Vagina (tissue), 2 donors: ENCODE data around the gene AHI1. TPM values are rescaled to one million over a fixed set of nuclear protein-coding genes. Genes with fewer than 3 reads are reported as not detected.

ENCODE experiments used
- DNase-seq, 2 donors: peaks; one replicate each; pipeline ENCODE4 v3.0.0-alpha.2; 2017; ENCODE audit errors: extremely low spot score in 2 of 2
- H3K27ac ChIP-seq: fragments of 200-600 bp; sonication (generic); one replicate; pipeline ENCODE4 v1.5.1; 2019
- H3K27me3 ChIP-seq: fragments of 200-600 bp; sonication (generic); one replicate; pipeline ENCODE4 v1.5.1; 2019
- H3K36me3 ChIP-seq, 2 donors: fragments of 200-600 bp; sonication (generic); one replicate each; pipeline ENCODE4 v1.5.1; 2017 to 2019
- H3K4me1 ChIP-seq: fragments of 200-600 bp; sonication (generic); one replicate; pipeline ENCODE4 v1.5.1; 2019
- H3K4me3 ChIP-seq, 2 donors: fragments of 200-600 bp; sonication (generic); 1 replicate in 1 of 2; 2 replicates in 1 of 2; pipeline ENCODE4 v1.5.1; 2016 to 2019
- H3K9me3 ChIP-seq: fragments of 200-600 bp; sonication (generic); one replicate; pipeline ENCODE4 v1.5.1; 2019
- CTCF ChIP-seq, 3 experiments: fragments of 450-650 bp in 2 of 3; fragments of 200-600 bp in 1 of 3; sonication (generic) in 1 of 3; IDR thresholded peaks; one replicate each; pipeline ENCODE4 v1.5.1; 2017 to 2019; ENCODE audit warnings: antibody characterized with exemption in 3 of 3, mild to moderate bottlenecking in 2 of 3, moderate library complexity in 2 of 3
- POLR2A ChIP-seq, 2 donors: fragments of 450-650 bp; IDR thresholded peaks; one replicate each; pipeline ENCODE4 v1.6.1; 2017; ENCODE audit warnings: antibody characterized with exemption in 2 of 2, mild to moderate bottlenecking in 2 of 2, moderate library complexity in 2 of 2
- POLR2AphosphoS5 ChIP-seq, 2 donors: sonication (generic); formaldehyde crosslinking; IDR thresholded peaks; one replicate each; pipeline ENCODE4 v1.9.0; 2017; ENCODE audit warnings: antibody characterized with exemption in 2 of 2, mild to moderate bottlenecking in 2 of 2, low read depth in 1 of 2; ENCODE audit not compliant: insufficient read depth in 1 of 2
- intact Hi-C: fragments of 100-400 bp; cut with DNase I; formaldehyde crosslinking; loops from one replicate; pipeline ENCODE4 v1.15.1; 2023
- total RNA-seq: library from RNA; depleted of rRNA; stranded (reverse); fragments of >200 nt; gene quantifications from one replicate; pipeline ENCODE4 v1.2.3, GENCODE V29; 2016

AHI1 gene
- total RNA-seq, 1 donor from 2014 or later: 28.7 TPM

- H3K4me3 ChIP-seq: no peak overlapping the region
- H3K27ac ChIP-seq: no peak overlapping the region
- H3K27me3 ChIP-seq: no peaks in the 10 kb centered on the region
- no peaks in the 10 kb centered on the region for H3K36me3 ChIP-seq
- H3K4me1 ChIP-seq: no peaks in the 10 kb centered on the region
- H3K9me3 ChIP-seq: no peaks in the 10 kb centered on the region
- DNase-seq: no peak
- intact Hi-C loops: loop anchor here (5.0 kb wide), 1 partner anchor 689 kb away; no protein-coding TSS in a partner anchor
- TF ChIP-seq POLR2A (IDR thresholded peaks at IDR 0.05) (no peak), POLR2AphosphoS5 (IDR thresholded peaks at IDR 0.05; ENCODE audit: insufficient read depth in 1 of 2, low read depth in 1 of 2) (peak in 1 of 2 donors; percentile 28)
Measured at GRCh38 chr6:135537741-135538301, 40.3 kb upstream of the AHI1 start.

- no peak overlapping the region for H3K4me3 ChIP-seq
- no peaks in the 10 kb centered on the region for H3K4me1 ChIP-seq
- intact Hi-C loops: loop anchor here (5.0 kb wide), 1 partner anchor 691 kb away; no protein-coding TSS in a partner anchor
- no peaks in the 10 kb centered on the region for H3K9me3 ChIP-seq
- TF ChIP-seq POLR2A (IDR thresholded peaks at IDR 0.05): no peak
- TF ChIP-seq CTCF (IDR thresholded peaks at IDR 0.05): peak in 2 of 3 experiments; percentile 40 to 65
- no peaks in the 10 kb centered on the region for H3K36me3 ChIP-seq
- DNase-seq: no peak
- H3K27ac ChIP-seq: no peak overlapping the region
- no peaks in the 10 kb centered on the region for H3K27me3 ChIP-seq
Measured at GRCh38 chr6:135535989-135536414, 38.5 kb upstream of the AHI1 start.

DNA sequence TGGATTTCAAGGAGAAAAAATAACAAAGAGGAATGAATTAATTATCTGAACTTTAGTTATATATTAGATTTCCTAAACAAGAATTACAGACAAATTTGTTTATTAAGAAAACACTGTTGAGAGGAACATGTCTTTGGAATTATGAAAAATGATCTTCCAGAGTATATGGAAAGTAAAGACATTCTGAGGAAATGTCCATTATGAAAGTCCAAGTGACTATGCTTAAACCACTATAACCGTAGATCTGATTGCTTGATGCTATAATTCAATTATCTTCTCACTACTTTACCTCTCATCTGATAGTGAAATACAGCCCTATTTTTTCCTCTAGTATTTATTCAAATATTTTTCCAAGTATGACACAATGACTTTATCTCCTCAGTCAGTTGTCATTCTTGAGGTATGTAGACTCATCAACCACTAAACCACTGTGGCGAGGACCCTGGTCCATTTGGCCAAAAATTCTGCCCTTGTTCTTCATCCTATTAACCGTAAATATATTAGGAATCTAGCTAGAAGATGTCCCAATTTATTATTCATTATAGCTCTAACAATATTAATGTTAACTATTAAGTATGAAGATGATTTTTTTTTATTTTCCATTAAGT is 37.3 kb upstream of the AHI1 start:
- intact Hi-C loops: loop anchor here (5.0 kb wide), 1 partner anchor 692 kb away; no protein-coding TSS in a partner anchor
- Histone ChIP-seq H3K4me1 (no peaks in the 10 kb centered on the region), H3K4me3 (no peak overlapping the region), H3K27ac (no peak overlapping the region), H3K36me3 (no peaks in the 10 kb centered on the region), H3K27me3 (no peaks in the 10 kb centered on the region), H3K9me3 (no peaks in the 10 kb centered on the region)
- no peak for DNase-seq
- TF ChIP-seq POLR2A (IDR thresholded peaks at IDR 0.05) (no peak), POLR2AphosphoS5 (IDR thresholded peaks at IDR 0.05; ENCODE audit: insufficient read depth in 1 of 2, low read depth in 1 of 2) (no peak), CTCF (IDR thresholded peaks at IDR 0.05) (no peak)

DNA sequence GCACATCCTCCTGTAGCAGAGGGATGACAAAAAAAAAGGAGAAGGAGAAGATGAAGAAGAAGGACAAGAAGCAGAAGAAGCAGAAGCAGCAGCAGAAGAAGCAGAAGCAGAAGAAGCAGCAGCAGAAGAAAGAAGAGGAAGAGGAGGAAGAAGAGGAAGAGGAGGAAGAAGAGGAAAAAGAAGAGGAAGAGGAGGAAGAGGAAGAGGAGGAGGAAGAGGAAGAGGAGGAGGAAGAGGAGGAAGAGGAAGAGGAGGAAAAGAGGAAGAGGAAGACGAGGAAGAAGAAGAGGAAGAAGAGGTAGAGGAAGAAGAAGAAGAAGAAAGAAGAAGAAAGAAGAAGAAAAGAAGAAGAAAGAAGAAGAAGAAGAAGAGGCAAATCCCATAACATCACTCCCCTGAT is 35.0 kb upstream of the AHI1 start:
- DNase-seq: no peak
- no peak for TF ChIP-seq POLR2AphosphoS5 (IDR thresholded peaks at IDR 0.05; ENCODE audit: insufficient read depth in 1 of 2, low read depth in 1 of 2)
- no peak for TF ChIP-seq POLR2A (IDR thresholded peaks at IDR 0.05)
- no peak for TF ChIP-seq CTCF (IDR thresholded peaks at IDR 0.05)
- H3K27ac ChIP-seq: no peak overlapping the region
- no peak overlapping the region for H3K4me3 ChIP-seq
- H3K36me3 ChIP-seq: no peaks in the 10 kb centered on the region
- intact Hi-C loops: no loop called here
- H3K4me1 ChIP-seq: no peaks in the 10 kb centered on the region
- no peaks in the 10 kb centered on the region for H3K9me3 ChIP-seq
- H3K27me3 ChIP-seq: no peaks in the 10 kb centered on the region

DNA sequence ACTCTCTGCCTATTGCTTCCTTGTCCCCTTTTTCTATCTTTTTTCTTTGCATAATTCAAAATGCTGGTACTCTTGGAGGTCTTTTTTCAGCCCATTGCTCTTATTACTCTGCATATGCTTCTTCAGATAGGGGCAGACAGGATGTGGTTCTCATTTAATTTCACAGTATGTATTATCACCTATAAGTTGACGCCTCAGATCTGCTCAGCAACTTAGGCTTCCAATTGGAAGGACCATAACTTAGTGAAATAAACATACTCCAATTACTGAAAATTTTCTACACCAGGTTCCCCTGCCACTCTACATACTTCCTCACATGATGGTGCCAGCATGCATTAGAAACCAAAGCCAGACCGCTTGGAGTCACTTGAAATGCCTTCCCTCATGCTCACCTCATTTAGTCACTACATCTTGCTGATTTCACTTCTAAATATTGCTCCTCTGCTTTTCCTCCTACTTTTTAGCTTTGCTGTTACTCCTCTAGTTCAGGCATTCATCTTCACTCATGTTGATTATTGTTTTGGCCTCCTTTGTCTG is 34.5 kb upstream of the AHI1 start:
- no peak overlapping the region for H3K4me3 ChIP-seq
- no peaks in the 10 kb centered on the region for H3K4me1 ChIP-seq
- DNase-seq: no peak
- H3K36me3 ChIP-seq: no peaks in the 10 kb centered on the region
- intact Hi-C loops: no loop called here
- TF ChIP-seq POLR2A (IDR thresholded peaks at IDR 0.05) (no peak), CTCF (IDR thresholded peaks at IDR 0.05) (no peak), POLR2AphosphoS5 (IDR thresholded peaks at IDR 0.05; ENCODE audit: insufficient read depth in 1 of 2, low read depth in 1 of 2) (no peak)
- H3K9me3 ChIP-seq: no peaks in the 10 kb centered on the region
- H3K27me3 ChIP-seq: no peaks in the 10 kb centered on the region
- no peak overlapping the region for H3K27ac ChIP-seq
